Activated CD4-positive, alpha-beta T cell treated with anti-CD3 and anti-CD28 coated beads, Interleukin-2, amount 50 U/mL, for 16 hours (primary cell): ENCODE measurements around the gene ACOT12.
"Not testable (repeated sequence)": the region's sequence is repeated elsewhere in the genome, so short reads cannot be mapped to it uniquely, and the experiment has no call there.

ENCODE experiments used
- DNase-seq: peaks from one replicate; pipeline ENCODE4 v3.0.0-alpha.2; 2020

ACOT12 gene

DNA sequence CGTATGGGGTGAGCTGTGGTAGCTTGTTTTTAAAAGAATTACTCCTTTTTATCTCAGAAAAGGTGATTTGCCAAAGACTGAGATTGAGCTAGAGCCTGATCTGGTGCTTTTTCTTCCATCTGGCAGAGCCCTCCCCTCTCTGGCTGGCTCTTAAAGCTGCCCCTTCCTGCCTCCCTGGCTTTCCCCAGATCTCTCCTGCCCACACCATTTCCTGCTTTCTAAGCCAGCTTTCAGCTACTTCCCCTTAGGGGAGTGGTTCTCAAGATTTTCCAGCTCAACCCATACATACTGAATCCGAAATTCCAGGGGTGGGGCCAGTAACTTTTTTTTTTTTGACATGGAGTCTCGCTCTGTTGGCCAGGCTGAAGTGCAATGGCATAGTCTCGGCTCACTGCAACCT lies 4.8 kb upstream of the ACOT12 start:
- DNase-seq: no peak

GRCh38 chr5:81397176-81397575 lies 3.2 kb upstream of the ACOT12 start:
- no peak for DNase-seq

DNA sequence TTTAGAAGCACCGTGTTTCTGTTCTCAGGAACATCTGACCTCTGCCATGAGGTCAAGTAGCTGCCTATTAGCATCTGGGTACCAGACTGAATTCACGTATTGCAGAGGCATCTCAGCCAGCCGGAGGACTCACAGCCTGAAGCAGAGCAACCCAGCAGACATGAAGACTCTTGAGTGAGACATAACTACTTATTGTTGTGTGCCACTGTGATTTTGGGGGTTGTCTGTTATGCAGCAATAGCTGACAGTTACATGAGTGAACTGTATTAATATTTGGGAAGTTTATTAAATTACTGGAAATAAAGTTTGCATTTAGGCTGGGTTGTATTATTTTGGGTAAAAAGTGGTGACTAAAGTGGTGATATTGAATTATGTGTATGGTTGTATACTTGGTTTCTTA lies 1.3 kb upstream of the ACOT12 start:
- DNase-seq: no peak

DNA sequence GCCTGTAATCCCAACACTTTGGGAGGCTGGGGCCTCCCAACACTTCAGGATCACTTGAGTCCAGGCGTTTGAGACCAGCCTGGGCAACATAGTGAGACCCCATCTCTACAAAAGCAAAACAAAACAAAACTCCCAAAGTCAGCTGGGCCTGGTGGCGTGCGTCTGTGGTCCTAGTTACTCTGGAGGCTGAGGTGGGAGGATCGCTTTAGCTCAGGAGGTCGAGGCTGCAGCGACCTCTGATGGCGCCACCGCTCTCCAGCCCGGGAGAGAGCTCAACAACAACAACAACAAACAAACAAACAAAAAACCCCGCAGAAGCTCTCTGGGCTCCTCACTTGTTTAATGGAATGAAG lies 528 bp downstream of the ACOT12 start:
- no peak for DNase-seq

DNA sequence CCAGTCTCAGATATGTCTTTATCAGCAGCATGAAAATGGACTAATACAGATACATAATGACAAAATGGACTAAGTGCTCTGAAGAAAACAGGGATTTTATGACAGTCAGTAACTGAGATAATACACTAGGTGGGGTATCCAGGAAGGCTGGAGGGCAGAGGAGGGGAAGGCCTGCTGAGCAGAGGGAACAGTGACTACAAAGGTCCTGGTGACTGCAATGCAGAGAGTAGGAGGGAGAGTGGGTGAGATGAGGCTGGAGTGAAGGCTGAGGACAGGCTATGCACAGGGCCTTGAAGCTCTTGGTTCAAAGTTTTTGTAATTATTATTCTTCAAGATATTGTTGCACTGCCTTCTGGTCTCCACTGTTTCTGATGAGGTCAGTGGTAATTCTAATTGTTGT lies 4.9 kb downstream of the ACOT12 start:
- no peak for DNase-seq

DNA sequence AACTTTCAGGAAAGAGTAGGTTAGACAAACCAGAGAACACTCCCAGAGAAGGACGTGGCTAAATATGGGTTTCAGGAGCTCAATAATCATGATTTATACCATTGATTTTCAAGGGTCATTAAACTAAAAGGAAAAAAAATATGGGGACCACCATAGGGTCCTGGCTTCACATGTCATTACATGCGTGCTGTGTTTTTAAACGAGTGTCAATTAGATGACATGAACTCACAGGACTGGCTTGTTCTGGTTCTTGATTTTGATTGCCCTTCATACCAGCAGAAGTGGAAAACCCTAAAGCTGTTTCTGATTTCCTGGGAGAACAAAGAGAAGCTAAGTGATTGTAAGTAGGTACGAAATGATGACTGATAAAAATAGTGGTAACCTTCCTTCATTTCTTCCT lies 5.8 kb downstream of the ACOT12 start:
- no peak for DNase-seq

DNA sequence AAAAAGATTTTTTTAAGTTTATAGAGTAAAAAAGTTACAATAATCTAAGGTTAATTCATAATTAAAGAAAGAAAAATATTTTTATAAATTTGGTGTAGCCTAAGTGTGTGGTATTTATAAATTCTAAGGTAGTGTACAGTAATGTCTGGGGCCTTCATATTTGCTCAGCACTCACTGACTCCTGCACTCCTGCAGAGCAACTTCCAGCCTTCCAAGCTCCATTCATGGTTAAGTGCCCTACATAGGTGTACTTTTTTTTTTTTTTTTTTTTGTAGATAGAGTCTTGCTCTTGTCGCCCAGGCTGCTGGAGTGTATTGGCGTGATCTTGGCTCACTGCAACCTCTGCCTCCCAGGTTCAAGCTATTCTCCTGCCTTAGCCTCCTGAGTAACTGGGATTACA lies 10.1 kb downstream of the ACOT12 start:
- DNase-seq: no peak

GRCh38 chr5:81371354-81371876 lies 22.5 kb downstream of the ACOT12 start:
- no peak for DNase-seq

DNA sequence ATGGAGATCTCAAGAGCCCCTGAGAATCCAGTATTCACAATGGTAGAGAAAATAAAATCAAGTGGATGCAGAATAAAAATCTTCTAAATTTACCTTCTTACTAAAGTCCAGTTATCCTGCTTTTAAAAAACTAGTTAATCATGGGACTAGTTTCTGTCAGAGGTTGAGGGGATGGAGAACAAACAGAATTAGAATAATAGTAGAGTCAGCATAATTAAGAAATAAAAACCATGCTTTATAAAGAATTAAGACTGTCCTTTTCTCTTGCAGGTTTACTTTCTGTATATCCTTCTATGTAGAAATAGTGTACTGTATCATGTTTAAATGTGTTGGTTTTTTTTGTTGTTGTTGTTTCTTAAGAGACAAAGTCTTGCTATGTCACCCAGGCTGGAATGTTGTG lies 23.0 kb downstream of the ACOT12 start:
- no peak for DNase-seq

GRCh38 chr5:81365541-81365940 lies 28.4 kb downstream of the ACOT12 start:
- DNase-seq: no peak

- DNase-seq: no peak
Observed at GRCh38 chr5:81363093-81363871, 30.7 kb downstream of the ACOT12 start.

GRCh38 chr5:81361600-81361999 lies 32.3 kb downstream of the ACOT12 start:
- DNase-seq: no peak

GRCh38 chr5:81360640-81361039 lies 33.3 kb downstream of the ACOT12 start:
- DNase-seq: no peak

DNA sequence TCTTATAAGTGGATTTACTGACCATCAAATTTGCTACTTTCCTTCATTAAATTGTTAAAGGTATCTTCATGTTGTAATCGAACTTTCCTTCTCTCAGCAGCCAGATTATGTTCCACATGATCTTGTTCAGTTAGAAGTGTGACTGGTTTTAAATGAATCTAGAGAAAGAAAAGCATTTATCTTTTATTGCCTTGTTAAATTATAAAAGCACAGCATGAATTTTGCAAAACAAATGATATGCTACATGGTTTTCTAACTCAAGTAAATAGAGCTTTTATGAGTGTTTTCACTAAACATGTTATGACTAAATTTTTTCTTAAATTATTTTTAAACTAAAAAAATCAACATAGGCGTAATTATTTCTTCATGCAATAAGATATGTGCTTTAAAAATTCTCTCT lies 34.1 kb downstream of the ACOT12 start:
- no peak for DNase-seq

- no peak for DNase-seq
Observed at GRCh38 chr5:81359108-81359507, 34.8 kb downstream of the ACOT12 start.

DNA sequence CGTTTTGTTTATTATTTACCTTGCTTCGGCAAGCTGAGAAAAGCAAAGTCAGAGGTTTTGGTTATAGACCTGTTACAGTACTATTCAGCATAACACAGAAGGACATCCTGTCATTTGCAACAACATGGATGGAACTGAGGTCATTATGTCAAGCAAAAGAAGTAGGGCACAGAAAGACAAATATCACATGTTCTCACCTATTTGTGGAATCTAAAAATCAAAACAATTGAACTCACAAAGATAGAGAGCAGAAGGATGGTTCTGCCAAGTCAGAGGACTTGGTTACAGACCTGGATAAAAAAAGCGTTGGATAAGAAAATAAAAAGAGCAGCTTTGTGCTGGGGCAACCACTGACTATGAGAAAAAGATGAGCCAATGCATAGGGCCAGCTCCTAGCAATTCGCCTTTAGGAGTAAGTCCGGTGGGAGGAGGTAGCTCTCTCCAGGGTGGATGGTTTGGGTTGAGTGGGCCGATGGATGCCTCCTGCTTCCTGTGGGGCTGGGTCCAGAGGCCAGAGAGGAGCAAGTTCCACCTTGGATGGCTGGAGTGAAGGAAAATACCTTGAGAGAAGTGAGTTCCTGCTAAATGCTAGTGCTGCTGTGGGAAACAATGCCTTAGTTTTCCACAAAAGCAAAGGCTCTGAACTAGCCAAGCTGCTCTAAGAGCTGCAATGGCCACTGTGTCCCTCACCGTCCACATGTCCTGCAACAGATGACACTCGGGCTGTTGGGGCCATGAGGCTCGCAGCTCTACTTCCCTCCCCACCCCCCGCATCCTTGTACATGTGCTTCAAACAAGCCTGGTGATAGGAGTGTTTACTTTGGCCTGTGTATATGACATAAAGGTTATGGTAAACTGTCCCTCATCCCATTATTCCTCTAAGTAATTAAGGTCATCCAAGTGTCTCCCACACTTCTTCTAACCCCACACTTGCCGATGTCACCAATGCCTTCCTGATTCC lies 38.4 kb downstream of the ACOT12 start:
- no peak for DNase-seq

DNA sequence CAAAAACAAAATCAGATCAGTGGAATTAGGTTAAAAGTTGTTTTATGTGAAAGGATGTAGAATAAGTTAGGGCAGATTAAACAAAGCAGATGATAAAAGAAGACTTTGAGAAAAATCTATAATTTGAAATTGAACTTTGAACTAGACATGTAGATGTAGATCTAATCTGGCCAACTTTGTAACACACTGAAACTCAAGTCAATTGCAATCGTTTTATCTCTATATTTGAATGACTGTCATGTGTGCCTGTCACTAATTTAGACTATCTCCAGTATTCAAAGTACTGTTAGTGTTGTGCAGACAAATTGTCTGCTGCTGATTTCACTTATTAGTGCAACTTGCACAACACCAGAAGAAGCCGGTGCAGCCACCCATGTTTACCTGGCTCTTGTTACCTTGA lies 39.8 kb downstream of the ACOT12 start:
- no peak for DNase-seq

- DNase-seq: no peak
Observed at GRCh38 chr5:81353189-81353588, 40.7 kb downstream of the ACOT12 start.

GRCh38 chr5:81350507-81350906 lies 43.4 kb downstream of the ACOT12 start:
- DNase-seq: no peak

DNA sequence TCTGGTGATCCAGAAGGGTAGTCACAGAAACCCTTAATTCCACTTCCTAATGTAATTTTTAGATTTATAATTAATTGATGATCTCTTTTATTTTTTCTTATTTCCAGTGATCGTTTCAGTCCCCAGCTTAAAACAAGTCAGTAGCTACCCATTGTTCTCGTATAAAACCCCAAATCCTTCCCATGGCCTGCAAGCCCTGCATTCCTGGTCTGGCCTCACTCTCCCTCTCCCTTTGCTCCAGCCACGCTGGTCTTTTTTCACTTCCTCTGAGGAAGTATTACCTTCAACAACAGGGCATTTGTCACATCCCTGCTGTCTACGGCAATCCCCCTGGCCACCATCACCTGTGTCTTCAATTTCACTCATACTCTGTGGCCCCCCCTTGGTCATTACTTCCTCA lies 44.8 kb downstream of the ACOT12 start:
- no peak for DNase-seq

- DNase-seq: no peak
Observed at GRCh38 chr5:81345411-81346003, 48.4 kb downstream of the ACOT12 start.

GRCh38 chr5:81344736-81345135 lies 49.2 kb downstream of the ACOT12 start:
- no peak for DNase-seq

- DNase-seq: not testable (repeated sequence)
Observed at GRCh38 chr5:81338213-81338612, 55.7 kb downstream of the ACOT12 start.

DNA sequence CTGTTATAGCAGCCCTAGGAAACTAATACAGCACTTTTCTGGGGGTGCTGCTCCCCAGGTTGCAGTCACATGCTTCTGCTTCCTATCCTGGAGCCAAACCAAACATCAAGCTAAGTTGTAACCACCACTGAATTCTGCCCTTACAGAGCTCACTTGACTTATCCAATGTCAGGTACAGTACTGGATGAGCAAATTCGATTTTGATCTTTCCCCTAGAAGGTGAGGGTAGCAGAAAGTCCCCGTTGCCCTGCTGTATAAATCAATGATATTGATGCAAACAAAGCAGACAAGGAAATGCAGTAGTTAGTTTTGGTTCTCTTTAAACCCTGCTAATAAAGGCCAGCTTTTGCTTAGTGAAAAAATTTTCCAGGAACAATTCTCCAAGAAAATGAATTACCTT lies 56.1 kb downstream of the ACOT12 start:
- no peak for DNase-seq
